ENCODE results near the gene MYMK.

MYMK gene

DNA sequence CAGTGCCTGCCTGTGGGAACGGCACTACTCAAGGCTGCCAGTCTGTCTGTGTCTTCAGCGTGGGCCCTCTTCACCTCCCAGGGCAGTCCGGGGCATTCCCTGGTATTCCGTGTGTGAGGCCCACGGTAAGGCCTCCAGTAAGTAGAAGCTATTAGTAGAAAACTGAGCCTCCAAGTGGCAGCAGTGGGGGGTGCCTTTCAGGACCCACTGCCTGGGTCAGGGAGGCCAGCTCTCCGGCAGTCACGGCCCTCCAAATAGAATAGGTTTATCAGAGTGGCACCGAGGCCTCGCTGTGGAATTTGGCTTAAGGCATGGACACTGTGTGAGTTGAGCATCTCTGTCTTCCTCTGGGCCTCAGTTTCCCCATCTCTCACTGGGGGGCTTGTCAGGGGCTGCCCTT is 32.8 kb upstream of the MYMK start:
- no peak for DNase-seq

DNA sequence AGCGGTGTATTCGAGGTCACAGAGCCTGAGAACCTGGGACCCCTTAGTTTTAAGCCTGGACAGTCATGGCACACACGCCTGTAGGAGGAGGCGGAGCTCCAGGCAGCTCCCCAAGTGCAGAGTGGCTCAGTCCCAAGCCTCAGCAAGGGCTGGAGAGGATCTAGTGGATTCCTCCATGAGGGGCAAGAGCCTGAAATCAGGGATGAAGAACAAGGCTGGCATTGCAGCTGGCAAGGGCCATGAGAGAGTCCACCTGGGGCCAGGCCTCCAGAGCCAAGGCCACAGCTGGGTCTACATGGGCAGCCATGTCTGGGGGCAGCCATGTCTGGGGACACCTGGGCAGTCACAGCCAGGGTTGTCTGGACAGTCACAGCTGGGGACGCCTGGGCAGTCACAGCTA is 31.6 kb upstream of the MYMK start:
- DNase-seq = no peak

DNA sequence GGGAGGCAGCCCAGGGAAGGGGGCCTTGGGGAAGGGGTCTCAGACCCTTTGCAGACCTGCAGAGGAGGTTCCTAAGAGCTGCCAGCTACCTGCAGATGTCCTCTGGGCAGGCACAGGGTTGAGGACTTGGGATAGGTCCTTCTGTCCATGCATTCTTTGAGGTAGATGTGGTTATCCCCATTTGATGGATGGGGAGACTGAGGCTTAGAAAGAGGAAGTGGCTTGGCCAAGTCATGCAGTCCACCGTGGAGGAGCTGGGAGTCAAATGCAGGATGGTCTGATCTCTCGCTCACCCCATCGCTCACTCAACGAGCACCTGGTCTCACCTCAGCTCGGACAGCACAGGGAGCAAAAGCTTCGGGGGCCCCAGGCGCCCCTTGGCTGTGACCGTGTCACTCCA is 30.0 kb upstream of the MYMK start:
- DNase-seq = no peak

DNA sequence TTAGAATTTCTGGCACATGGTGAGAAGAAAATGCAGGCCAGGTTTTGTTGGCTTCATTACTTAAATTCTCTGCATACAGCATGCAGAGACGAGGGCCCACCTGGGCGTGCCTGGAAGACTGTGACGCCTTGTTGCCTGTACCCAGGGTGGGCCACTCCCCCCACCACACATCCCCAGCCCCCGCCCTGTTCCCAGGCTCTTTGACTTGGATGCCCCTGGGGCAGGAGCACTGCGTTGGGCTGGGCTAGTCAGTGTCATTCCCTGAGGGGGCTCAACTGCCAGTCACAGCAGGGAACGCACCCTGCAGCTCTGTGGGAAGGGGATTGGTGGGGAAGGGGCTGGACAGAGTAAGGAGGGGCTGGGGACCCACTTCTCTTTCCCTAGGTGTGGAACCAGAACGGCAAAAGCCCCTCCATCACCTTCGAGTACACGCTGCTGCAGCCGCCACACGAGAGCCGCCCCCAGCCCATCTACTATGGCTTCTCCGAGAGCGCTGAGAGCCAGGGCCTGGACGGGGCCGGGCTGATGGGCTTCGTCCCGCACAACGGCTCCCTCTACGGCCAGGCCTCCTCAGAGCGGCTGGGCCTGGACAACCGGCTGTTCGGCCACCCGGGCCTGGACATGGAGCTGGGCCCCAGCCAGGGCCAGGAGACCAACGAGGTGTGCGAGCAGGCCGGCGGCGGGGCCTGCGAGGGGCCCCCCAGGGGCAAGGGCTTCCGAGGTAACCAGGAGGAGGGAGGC is 29.4 kb upstream of the MYMK start:
- no peak for DNase-seq

DNA sequence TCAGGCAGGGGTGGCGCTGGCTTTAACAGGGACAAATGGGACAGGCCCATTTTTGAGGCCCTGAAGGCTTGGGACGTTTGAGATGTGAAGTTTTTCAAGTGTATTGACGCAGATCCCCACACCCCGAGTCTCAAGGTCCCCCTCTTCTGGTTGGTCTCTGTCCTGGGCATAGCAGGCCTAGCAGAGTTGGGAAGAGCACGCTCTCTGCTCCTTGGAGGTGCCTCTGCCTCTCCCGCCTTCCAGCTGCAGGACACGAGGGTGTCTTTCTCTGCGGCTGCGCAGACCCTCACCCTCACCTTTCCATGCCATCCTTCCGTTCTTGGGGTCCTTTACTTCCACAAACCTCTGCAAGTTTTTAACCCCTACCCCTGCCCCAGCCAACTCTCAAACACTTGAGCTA is 28.4 kb upstream of the MYMK start:
- DNase-seq = no peak

DNA sequence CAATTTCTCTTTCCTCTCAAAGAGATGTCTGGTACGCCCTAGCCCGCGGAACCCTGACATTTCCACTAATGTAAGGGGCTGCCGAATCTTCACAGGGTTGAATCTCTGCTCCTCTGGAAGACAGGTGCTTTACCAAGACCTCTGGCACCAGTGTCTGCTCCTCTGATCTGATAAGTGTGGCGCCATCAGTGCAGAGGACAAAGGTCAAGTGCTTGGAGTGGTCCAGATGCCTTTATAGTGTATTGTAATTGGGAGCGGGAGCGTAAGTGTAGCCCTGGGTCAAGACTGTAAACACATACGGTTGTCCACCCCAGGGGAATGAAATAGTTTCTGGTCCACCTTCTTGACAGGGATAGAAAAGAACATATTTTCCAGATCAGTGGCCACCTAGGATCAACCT is 27.5 kb upstream of the MYMK start:
- no peak for DNase-seq

DNA sequence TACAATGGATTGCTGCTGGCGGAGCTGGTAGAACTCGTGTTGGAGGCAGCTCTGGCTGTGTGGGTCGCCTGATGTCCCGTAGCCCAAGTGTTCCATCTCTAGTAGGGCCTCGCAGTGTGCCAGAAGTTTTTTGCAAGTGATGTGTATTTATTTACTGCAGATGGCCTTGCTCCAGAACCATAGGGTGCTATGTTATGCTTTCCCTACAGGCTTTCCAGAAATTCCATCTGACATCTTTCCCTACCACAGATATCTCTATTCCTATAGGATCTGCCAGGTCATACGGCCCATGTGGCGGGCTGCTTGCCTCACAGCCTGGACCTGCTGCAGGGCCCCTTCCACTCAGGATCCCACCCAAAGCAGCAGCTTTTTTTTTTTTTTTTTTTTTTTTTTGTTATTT is 26.7 kb upstream of the MYMK start:
- DNase-seq = no peak

DNA sequence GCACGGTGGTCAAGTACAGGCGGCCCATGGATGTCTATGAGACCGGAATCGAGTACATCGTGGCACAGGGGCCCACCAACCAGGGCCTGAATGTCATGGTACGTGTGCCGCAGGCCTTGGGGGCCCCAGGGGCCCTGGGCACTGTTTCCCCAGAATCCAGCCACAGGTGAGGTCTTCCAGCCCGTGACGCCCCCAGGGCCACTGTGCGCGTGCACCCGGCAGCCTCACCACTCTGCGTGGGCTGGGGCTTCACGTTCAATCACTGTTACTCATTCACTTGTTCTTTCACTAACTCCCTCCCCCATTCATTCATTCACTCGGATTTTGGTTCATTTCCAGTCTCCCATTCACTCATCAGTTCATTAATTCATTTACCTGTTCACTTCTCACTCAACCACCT is 22.4 kb upstream of the MYMK start:
- no peak for DNase-seq

DNA sequence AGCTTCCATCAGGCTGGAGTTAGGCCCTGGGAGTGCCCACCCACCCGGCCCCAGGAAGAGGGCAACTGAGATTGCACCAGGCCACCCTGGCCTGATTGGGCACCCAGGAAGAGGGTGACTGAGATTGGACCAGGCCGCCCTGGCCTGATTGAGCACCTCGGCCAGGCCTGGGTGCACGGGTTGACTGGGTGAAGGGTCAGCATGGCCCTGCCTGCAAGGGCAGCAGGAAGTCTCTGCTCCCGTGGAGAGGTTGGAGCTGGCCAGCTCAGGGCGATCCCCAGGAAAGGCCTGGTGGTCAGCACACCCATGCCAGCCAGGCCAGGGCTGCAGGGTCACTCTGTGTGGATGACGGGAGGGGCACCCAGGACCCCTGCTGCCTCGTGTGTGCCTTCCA is 21.5 kb upstream of the MYMK start:
- DNase-seq = no peak

DNA sequence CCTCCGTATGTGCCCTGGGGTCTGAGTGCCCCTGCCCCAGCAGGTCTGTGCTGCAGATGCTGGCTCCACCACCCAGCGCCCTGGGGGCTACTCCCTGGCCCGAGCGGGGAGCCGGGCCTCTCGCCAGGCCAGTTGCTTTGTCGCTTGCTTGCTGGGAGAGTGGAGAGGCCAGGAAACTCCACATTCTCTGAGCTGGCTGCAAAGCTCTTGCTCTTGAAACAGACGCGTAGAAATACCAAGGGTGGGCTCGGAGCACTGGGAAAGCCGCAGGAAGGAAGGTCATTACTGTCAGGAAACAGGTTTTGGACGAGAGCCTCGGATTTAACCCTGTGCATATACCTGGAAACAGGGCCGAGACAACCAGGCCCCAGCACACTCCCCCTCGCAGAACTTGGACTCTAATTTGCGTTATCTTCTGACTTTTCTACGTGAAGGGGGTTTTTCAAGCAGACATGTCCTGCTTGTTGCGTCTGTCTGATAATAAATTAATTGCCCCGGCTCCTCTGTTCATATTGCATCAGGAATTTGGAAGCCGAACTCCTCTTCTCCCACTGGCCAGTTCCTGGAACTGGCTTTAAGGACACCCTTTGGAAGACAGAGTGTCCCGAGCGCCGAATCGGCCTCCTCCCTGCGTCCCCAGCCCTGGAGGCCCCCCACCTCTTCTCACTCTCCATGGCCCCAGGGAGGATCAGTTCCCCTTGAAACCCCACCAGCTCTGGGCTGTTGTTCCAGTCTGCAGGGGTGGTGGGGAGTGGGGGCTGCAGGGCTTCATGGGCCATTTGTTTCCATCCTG is 20.9 kb upstream of the MYMK start:
- DNase-seq = peak; percentile 31

DNA sequence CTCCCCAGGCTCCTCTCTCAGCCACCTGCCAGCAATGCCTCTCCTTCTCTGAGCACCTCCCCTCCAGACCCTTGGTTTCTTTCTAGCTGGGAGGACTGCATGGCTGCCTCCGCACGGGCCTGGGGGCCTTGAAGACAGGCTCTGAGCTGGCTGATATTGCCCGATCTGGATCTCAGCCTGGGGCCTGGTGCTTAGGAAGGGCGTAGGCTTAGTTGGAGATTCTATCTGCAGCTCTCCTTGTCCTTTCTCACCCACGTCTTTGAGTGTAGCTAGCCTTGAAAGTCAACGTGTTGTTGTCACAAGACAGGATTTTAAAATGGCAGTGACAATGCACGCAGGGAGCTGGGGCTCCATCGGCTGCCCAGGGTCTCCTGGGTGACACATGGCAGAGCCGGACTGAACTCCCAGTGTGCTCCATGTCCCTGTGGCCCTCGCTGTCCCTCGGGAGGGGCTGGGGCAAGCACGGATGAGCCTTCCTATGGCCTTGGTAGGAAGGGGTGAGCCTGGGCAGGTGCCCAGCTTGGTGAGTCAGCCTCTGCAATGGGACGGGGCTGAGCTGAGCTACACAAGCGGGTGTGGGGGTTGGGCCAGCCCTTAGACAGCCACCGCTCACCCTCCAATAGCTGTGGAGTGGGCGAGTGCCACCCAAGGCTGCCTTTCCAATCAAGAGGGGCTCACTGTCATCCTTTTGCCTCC is 19.2 kb upstream of the MYMK start:
- DNase-seq = no peak

DNA sequence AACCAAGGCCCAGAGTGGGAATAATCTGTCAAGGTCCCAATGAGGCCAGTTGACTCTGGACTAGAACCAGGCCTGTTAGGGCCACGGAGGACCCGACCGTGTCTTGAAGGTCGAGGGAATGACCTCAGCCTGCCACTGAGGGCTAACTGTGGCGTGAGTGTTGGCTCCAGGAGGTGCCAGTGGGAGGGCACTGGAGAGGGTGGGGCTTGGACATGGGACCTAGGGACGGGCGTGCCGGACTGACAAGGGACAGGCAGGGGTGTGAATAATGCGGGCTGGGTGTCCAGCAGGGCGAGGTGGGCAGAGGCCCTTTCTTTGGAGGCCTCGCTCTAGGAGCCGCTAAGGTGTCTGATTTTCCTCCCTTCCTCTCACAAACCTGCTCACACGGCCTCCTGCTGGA is 17.2 kb upstream of the MYMK start:
- DNase-seq = no peak

DNA sequence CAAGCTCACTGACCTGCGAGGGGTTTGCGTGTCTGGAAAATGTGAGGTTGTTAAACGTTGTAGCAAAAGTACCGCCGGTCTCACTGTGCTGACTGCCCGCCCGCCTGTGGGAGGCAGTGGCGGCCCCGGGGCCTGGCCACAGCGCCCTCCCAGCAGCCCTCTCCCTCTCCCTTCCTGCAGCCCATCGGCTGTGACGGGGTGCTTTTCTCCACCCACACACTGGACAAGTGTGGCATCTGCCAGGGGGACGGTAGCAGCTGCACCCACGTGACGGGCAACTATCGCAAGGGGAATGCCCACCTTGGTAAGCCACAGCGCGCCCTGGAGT is 15.9 kb upstream of the MYMK start:
- no peak for DNase-seq

DNA sequence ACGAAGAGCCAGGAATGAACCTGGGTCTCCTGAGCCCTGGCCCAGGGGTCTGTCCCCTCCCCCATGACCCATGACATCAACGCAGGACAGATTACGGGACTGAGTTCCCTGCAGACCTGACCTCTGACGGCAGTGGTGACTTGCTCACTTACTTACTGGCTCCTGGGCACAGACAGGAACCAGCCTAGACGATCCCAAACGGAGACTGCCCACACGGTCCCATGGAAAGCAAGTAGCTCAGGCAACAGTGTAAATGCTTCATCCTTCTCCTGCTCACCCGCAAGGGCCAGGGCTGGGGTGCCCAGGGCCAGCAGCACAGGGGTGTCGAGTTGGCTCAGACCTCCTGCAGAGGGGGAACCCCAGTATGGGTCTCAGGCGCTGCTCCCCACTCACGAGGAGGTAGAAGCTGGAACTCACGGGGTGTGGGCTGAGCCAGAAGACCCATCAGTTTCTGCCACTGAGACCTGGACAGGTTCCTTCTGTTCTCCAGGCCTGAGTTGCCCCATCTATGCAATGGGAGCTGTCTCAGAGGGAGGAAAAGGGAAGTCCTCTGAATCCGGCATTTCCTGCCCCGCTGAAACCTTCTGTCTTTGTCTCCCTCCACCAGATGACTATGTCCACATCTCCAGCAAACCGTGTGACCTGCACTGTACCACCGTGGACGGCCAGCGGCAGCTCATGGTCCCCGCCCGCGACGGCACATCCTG is 15.4 kb upstream of the MYMK start:
- no peak for DNase-seq

DNA sequence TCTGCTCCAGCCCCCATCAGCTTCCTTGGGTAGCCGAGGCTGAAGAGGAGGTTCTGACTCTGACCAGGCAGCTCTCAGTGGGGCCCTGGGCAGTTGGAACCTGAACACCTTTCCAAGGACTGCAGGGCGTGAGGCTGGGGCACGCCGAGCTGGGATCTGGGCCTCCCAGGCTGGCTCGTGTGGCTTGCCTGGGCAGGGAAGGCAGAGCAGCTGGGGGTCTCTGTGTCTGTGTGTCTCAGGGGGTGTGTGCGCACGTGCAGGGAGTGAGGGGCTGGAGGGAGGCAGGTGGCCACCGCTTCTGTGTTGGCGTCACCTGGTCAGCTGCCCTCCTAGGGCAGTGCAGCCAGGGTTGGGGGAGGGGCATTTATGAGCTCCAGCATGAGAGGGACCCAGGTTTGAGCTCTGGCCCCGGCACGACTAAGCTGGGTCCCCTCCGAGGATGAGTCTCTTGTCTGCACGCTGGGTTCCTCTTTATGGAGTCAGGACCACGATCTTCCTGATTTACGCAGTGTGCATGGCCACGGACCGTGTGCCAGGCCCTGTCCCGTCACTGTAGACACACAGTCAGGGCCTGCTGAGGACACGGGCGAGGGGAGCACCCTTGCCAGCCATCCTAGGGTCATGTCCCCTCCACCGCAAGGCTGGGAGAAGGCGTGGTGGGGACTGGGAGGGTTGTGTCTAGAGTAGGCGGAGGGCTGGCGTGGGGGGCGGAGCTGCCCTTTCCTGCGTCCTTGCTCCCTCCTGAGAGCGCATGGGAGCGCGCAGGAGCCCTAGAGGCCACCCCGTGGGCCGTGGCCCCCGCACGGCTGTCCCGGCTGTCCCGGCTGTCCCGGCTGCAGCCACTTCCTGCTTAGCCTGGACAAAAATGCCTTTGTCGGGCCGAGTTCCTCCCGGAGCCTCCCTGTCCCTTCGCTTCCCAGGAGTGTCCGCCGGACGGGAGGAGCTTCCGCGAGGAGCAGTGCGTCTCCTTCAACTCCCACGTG is 14.4 kb upstream of the MYMK start:
- DNase-seq = peak; percentile 54

DNA sequence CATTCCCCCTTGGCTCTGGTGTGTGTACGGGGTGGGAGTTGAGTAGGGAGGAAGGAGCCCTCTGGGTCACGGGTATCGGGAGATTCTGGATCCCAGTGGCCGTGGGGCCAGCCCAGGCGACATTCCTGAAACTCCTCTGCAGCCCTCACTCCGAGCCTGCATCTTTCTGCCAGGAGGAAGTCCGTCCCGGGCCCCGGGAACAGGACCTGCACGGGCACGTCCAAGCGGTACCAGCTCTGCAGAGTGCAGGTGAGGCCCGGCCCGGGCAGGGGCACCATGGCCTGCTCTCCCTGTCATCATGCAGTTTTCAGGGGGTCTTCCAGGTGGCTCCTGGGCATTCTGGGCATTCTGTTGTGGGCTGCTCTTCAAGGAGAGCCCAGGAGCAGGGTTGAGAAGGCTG is 13.4 kb upstream of the MYMK start:
- no peak for DNase-seq

DNA sequence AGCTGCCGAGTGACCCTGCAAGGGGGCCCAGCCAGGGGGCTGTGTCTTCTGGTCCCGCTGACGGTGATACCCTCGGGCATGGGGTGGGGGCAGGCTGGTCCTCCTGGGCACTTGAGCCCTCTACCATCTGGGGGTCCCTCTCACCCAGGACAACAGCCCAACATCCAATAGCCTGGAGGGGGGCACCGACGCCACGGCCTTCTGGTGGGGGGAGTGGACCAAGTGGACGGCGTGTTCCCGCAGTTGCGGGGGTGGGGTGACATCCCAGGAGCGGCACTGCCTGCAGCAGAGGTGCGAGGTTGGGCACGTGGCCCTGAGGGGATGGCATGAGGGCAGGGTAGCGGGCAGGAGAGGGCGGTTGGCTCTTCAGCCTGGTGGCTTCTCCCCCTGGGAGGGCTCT is 12.5 kb upstream of the MYMK start:
- no peak for DNase-seq

DNA sequence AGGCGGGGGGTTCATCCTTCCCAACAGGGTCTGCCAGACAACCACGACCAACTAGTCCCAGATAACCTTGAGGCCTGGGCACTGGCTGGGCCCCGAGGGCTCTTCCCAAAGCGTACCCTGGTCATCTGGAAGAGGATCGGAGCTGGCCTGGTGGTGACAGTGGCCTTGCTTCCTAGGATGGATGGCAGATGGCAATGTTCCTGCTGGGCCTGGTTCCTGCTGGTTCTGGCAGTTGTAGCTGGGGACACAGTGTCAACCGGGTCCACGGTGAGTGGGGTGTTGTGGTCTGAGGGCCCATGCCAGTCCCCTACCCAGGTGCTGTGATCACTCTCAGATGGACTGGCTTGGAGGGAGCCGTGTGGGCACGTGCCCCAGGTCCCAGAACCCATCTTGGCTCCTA is 11.8 kb upstream of the MYMK start:
- DNase-seq = no peak

DNA sequence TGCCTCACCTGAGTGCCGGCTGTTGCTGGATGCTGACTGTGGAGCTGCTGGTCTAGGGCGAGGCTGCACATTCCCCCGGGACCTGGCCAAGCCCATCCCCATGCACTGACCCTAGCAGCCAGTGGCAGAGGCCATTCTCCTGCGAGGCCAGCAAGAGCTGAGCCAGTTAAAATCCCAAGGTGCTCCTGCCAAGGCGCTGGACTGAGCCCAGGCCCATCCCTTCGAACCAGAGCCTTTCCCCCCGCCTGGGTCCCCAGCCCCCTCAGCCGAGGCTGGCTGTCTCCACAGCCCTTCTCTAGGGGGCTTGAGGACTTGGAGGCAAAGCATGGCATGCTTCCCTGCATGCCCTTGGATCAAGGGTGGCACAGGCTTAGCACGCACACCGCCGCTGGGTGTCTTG is 11.3 kb upstream of the MYMK start:
- no peak for DNase-seq

DNA sequence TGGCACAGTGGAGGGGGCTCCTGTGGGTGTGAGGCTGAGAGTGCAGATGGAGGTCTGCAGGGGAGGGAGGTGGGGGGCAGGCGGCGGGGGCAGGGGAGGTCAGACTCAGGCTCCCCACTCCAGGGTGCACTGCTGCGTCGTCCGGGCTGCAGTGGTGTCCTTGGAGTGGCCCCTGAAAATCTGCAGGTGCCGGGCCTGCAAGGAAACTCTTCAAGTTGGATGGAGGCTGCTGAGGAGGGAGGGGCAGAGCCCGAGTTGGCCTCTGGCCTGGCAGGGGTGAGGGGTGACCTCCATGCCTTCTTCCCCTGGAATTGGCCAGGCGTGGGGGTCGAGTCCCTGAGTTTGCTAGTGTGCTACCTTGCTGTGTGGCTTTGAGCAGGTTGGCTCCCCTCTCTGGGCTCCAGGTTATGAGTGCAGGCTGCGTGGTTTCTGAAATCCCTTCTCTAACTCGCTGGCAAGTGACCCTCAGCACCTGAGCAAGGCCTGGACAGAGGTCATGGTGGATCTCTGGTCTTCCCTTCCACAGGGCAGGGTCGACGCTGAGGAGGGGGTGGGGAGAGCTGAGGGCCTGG is 10.6 kb upstream of the MYMK start:
- DNase-seq = no peak

DNA sequence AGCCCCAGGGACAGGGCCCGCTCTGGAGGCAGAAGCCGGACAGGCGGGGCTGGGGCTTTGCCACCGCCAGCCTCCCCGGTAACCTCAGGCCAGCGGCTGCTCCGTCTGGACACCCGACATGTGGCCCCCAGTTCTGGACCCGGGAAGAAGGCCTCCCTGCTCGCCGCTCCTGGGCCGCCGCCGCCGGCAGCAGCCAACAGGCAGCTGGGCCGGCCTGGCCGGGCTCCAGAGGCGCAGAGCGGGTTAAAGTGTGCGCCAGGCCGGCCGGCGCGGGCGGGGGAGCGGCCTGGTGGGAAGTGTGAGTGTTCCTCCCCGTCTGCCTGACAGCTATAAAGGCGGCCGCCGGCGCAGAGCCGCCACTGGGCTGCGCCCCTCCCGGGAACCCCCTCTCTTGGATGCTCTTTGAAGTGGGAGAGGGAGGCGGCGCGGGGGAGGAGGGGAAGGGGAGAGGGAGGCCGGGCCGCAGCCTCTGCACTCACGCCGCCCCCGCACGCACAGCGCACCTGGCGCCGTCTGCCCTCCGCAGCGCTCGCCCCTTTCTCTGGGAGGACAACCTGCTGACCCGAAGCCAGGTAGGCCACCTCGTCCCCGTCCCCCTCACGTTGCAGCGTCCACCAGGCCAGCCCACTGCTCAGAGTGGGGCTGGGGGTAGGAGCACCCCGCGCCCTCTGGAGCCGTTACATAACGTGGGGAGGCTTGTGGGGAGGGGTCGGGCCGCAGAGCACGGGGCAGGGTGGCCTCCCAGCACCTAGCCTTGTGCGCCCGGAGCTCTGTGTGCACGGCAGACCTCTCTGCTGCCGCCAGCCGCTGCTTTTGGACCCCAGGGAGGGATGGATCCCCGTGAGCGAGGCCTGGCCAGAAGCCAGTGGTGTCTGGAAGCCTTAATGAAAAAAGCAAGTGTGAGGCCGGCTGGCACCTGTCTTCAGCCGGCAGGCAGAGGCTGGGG is 9.9 kb upstream of the MYMK start, which contains the start of gene ADAMTSL2:
Gene ADAMTSL2 (plus strand): TSS at position 359 of the 946 bp plus-strand sequence. CDS start 2,009 bp downstream, outside the sequence.
- DNase-seq = peak; percentile 87

Data from left hindlimb (tissue), 1 donor.